ENCODE measurements around the gene IL11. TPM values are rescaled to one million over a fixed set of nuclear protein-coding genes. Genes with fewer than 3 reads are reported as not detected.

IL11 gene
- total RNA-seq, 4 donors from 2014 or later: 0.67 TPM; not detected in 3

DNA sequence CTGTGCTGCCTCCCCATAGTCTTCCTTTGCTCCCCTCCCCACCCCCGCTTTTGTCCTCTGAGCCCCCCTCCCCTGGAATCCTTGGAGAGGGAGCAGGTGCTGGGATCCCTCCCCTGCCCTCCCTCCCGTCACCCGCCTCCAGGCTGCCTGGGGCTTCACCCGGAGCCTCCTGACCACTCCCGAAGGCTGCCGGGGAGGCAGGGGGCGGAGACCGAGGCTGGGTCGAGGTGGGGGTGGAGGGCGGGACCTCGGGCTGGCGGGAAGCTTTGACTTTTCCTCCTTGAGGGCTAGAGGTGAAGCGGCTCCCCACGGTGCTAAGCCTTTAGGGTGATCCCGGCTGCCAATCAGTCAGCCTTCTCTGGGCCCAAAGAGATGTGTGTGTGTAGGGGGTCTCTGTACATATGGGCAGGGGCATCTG lies 29.1 kb downstream of the IL11 start:
- Histone ChIP-seq H3K4me3 (peak overlapping the region; percentile 73 to 94), H3K27me3 (no peaks in the 10 kb centered on the region), H3K36me3 (peaks cover 0 to 32% of the 10 kb centered on the region in 2 donors), H3K27ac (peak overlapping the region in 3 of 4 donors; percentile 44 to 98 (median 87)), H3K9me3 (no peaks in the 10 kb centered on the region), H3K4me1 (peaks cover 0 to 46% (median 20%) of the 10 kb centered on the region in 3 donors)
- TF ChIP-seq POLR2AphosphoS5 (IDR thresholded peaks at IDR 0.05): no peak
- TF ChIP-seq, protein P1, sequence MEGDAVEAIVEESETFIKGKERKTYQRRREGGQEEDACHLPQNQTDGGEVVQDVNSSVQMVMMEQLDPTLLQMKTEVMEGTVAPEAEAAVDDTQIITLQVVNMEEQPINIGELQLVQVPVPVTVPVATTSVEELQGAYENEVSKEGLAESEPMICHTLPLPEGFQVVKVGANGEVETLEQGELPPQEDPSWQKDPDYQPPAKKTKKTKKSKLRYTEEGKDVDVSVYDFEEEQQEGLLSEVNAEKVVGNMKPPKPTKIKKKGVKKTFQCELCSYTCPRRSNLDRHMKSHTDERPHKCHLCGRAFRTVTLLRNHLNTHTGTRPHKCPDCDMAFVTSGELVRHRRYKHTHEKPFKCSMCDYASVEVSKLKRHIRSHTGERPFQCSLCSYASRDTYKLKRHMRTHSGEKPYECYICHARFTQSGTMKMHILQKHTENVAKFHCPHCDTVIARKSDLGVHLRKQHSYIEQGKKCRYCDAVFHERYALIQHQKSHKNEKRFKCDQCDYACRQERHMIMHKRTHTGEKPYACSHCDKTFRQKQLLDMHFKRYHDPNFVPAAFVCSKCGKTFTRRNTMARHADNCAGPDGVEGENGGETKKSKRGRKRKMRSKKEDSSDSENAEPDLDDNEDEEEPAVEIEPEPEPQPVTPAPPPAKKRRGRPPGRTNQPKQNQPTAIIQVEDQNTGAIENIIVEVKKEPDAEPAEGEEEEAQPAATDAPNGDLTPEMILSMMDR (IDR thresholded peaks at IDR 0.05): no peak
- no peak for TF ChIP-seq POLR2A (IDR thresholded peaks at IDR 0.05)
- no peak for TF ChIP-seq EP300 (IDR thresholded peaks at IDR 0.05)
- 0 to 20% methylated on average over 1 to 5 of the region's 15 CpGs for WGBS, 2 donors (ENCODE audit: low coverage in 1 of 2)
- ATAC-seq: no peak

DNA sequence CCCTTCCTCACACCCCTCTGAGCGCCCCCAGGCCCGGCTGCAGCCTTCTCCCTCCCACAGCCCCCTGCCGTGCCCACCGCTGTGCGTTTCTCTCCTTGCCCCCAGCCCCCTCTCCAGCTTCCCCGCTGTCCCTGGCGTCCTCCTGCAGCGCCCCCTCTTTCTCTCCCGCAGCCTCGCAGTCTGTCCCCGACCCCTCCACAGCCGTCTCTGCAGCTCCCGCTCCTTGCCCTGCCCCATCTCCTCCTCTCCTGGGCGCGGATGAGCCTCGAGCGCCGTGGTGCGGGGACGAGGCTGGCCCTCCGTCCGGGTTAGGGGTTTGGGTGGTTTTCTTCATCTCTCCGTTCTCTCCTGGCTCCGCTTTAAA lies 29.5 kb downstream of the IL11 start:
- Histone ChIP-seq H3K36me3 (peaks cover 0 to 31% of the 10 kb centered on the region in 2 donors), H3K27ac (peak overlapping the region in 3 of 4 donors; percentile 44 to 98 (median 87)), H3K9me3 (no peaks in the 10 kb centered on the region), H3K4me3 (peak overlapping the region; percentile 73 to 94), H3K4me1 (peaks cover 0 to 41% (median 20%) of the 10 kb centered on the region in 3 donors), H3K27me3 (peaks cover under 1% of the 10 kb centered on the region)
- ATAC-seq: no peak
- no peak for TF ChIP-seq POLR2AphosphoS5 (IDR thresholded peaks at IDR 0.05)
- TF ChIP-seq, protein P1 (IDR thresholded peaks at IDR 0.05): no peak
- TF ChIP-seq POLR2A (IDR thresholded peaks at IDR 0.05): no peak
- WGBS, 2 donors (ENCODE audit: low coverage in 1 of 2): 0 to 1% methylated on average over 3 to 19 of the region's 24 CpGs

DNA sequence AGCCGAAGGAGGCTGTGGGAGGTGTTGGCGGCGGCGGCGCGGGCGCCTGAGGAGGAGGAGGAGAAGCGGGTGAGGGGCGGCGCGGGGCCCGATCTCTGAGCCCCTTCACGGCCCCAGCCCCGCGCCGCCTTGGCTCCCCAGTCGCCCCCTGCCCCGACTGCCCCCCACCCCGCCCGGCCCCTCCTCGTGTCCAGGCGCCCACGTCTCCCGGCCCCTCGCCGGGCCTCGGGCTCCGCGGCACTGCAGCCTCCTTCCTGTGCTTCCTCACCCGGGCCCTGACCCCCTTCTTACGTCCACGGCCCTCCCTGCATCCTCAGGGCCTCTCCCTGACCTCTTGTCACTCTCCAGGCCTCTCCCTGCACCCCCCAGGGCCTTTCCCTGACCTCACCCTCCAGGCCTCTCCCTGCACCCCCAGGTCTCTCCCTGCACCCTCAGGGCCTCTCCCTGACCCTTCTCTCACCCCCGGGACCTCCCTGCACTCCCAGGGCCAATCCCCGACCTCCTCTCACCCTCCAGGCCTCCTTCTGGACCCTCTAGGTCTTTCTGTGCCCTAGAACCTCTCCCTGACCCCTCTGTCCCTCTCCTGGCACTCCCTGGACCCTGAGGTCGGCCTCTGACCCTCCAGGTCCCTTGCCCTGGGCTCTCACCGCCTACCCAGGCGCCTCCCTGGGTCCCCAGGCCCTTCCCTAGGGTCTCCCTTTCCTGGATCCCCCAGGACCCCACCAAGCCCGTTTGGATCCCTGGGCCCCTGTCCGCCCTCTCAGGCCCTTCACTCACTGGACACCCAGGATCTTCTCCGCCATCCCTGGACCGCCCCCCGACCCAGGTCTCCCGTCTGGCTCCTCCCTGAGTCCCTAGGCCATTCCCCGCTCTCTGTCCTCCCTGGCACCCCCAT lies 30.1 kb downstream of the IL11 start:
- peaks cover 6% of the 10 kb centered on the region for H3K27me3 ChIP-seq
- 0 to 3% methylated on average over 6 to 22 of the region's 44 CpGs for WGBS, 2 donors (ENCODE audit: low coverage in 1 of 2)
- peak overlapping the region; percentile 87 to 98 (median 90) for H3K27ac ChIP-seq
- H3K4me3 ChIP-seq: peak overlapping the region; percentile 73 to 94
- peaks cover 0 to 31% of the 10 kb centered on the region in 2 donors for H3K36me3 ChIP-seq
- H3K4me1 ChIP-seq: peaks cover 0 to 35% (median 20%) of the 10 kb centered on the region in 3 donors
- TF ChIP-seq EP300 (IDR thresholded peaks at IDR 0.05) (no peak), POLR2AphosphoS5 (IDR thresholded peaks at IDR 0.05) (peak; percentile 96), POLR2A (IDR thresholded peaks at IDR 0.05) (peak; percentile 89 to 93)
- TF ChIP-seq, protein P1 (IDR thresholded peaks at IDR 0.05): no peak
- no peaks in the 10 kb centered on the region for H3K9me3 ChIP-seq
- ATAC-seq: no peak

DNA sequence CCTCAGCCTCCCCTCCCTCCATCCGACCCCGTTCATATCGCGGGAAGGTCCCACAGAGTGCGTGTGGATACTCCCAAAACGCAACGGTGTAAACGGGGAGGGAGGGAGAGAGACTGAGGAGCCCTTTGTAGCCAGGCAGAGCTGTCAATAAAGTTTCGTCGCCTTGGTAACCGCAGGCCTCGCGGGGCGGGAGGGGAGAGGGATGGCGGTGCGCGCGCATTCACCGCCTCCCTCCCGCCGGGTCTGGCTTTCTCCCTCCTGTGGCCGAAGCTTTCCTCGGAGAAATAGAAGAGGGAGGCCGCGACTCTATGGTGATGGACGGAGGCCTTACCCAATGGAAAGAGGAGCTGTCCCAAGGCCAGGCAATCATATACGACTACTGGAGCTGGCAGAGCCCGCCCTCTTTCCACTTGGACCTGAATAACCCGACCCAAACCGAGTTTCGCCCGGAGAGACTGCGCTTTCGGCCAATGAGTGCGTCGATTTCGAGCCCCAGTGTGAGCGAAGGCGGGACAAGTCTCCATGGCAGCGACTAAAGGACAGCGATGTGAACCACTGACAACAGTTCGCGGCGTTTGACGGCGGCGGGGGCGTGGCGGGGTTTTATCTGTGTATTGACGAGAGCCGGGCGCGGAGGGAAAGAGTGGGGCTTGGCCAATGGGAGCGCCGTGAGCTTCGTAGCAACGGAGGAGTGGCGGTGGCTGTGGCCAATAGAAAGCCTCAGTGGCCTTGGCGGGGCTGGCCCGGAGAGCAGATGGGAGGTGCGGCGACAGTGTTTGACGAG lies 31.0 kb downstream of the IL11 start, which contains the start of gene KMT5C:
Gene KMT5C (plus strand): TSS at position 772 of the 784 bp plus-strand sequence. CDS start 2,061 bp downstream, outside the sequence.
- Histone ChIP-seq H3K4me3 (peak within 1 kb of the TSS; percentile 73 to 94), H3K27me3 (peaks cover 15% of the 10 kb centered on the region), H3K4me1 (peaks cover 0 to 34% (median 20%) of the 10 kb centered on the region in 3 donors), H3K9me3 (no peaks in the 10 kb centered on the region), H3K27ac (peak within 1 kb of the TSS; percentile 90 to 98 (median 91)), H3K36me3 (peaks cover 0 to 26% of the 10 kb centered on the region in 2 donors)
- 0% methylated on average over 1 to 10 of the region's 63 CpGs for WGBS, 2 donors (ENCODE audit: low coverage in 1 of 2)
- TF ChIP-seq EP300 (IDR thresholded peaks at IDR 0.05) (no peak), POLR2A (IDR thresholded peaks at IDR 0.05) (no peak), POLR2AphosphoS5 (IDR thresholded peaks at IDR 0.05) (no peak)
- TF ChIP-seq, protein P1 (IDR thresholded peaks at IDR 0.05): peak in 3 of 4 experiments; percentile 36 to 74 (median 73)
- peak; percentile 94 for ATAC-seq

Data from gastroesophageal sphincter (tissue), 4 donors.